H9 (cell line): Measurements from ENCODE around the gene IRX2. TPM values are rescaled to one million over a fixed set of nuclear protein-coding genes. Genes with fewer than 3 reads are reported as not detected.

ENCODE experiments used
- DNase-seq: peaks from one replicate; pipeline ENCODE4 v3.0.0-alpha.2; 2017
- H2AFZ ChIP-seq: one replicate; pipeline ENCODE4 v1.6.1; 2013; ENCODE audit warnings: mild to moderate bottlenecking, low read length, control low read depth, moderate library complexity
- H2AK5ac ChIP-seq: 2 replicates; pipeline ENCODE4 v1.6.1; 2013; ENCODE audit warnings: low read length, control low read depth, mixed read lengths; ENCODE audit not compliant: insufficient read length
- H2BK120ac ChIP-seq: one replicate; pipeline ENCODE4 v1.6.1; 2013; ENCODE audit warnings: low read depth, mild to moderate bottlenecking, low read length, control low read depth, inconsistent platforms; ENCODE audit not compliant: poor library complexity, severe bottlenecking
- H2BK12ac ChIP-seq: 2 replicates; pipeline ENCODE4 v1.6.1; 2013; ENCODE audit warnings: low read length, control low read depth, mixed read lengths, low read depth; ENCODE audit not compliant: insufficient read length
- H2BK15ac ChIP-seq: 2 replicates; pipeline ENCODE4 v1.6.1; 2013; ENCODE audit warnings: low read depth, low read length, control low read depth
- H2BK20ac ChIP-seq: one replicate; pipeline ENCODE4 v1.6.1; 2013; ENCODE audit warnings: low read depth, mild to moderate bottlenecking, low read length, control low read depth, inconsistent platforms; ENCODE audit not compliant: poor library complexity, severe bottlenecking
- H2BK5ac ChIP-seq: 2 replicates; pipeline ENCODE4 v1.6.1; 2013; ENCODE audit warnings: low read length, control low read depth, mixed read lengths; ENCODE audit not compliant: insufficient read length
- H3K14ac ChIP-seq: 2 replicates; pipeline ENCODE4 v1.6.1; 2013; ENCODE audit warnings: low read length, control low read depth; ENCODE audit not compliant: insufficient read depth
- H3K18ac ChIP-seq: 2 replicates; pipeline ENCODE4 v1.6.1; 2013; ENCODE audit warnings: low read depth, mild to moderate bottlenecking, mixed read lengths, low read length, control low read depth; ENCODE audit not compliant: insufficient read length
- H3K23ac ChIP-seq: 2 replicates; pipeline ENCODE4 v1.6.1; 2013; ENCODE audit warnings: low read length, control low read depth, mixed read lengths, low read depth; ENCODE audit not compliant: insufficient read length
- H3K23me2 ChIP-seq: 2 replicates; pipeline ENCODE4 v1.6.1; 2013; ENCODE audit warnings: low read depth, mild to moderate bottlenecking, mixed read lengths, low read length, control low read depth; ENCODE audit not compliant: insufficient read length, poor library complexity, severe bottlenecking
- H3K27ac ChIP-seq: 2 replicates; pipeline ENCODE4 v1.5.1; 2013; ENCODE audit warnings: low read length, control low read depth, mixed read lengths, low read depth; ENCODE audit not compliant: insufficient read length
- H3K27me3 ChIP-seq: 2 replicates; pipeline ENCODE4 v1.6.1; 2013; ENCODE audit warnings: low read length, control low read depth, inconsistent platforms; ENCODE audit not compliant: insufficient read depth
- H3K4ac ChIP-seq: 2 replicates; pipeline ENCODE4 v1.6.1; 2013; ENCODE audit warnings: low read depth, mild to moderate bottlenecking, control low read depth, inconsistent platforms, low read length, moderate library complexity
- H3K4me1 ChIP-seq: 2 replicates; pipeline ENCODE4 v1.6.1; 2013; ENCODE audit warnings: low read length, control low read depth, inconsistent platforms; ENCODE audit not compliant: insufficient read depth
- H3K4me2 ChIP-seq: 2 replicates; pipeline ENCODE4 v1.6.1; 2013; ENCODE audit warnings: low read length, control low read depth, mixed read lengths; ENCODE audit not compliant: insufficient read length, insufficient read depth
- H3K56ac ChIP-seq: 2 replicates; pipeline ENCODE4 v1.6.1; 2013; ENCODE audit warnings: low read depth, mild to moderate bottlenecking, mixed read lengths, low read length, control low read depth; ENCODE audit not compliant: insufficient read length
- H3K79me1 ChIP-seq: 2 replicates; pipeline ENCODE4 v1.6.1; 2013; ENCODE audit warnings: low read depth, mild to moderate bottlenecking, moderate library complexity, low read length, control low read depth, inconsistent platforms; ENCODE audit not compliant: insufficient read depth, poor library complexity, severe bottlenecking
- H3K79me2 ChIP-seq: 2 replicates; pipeline ENCODE4 v1.6.1; 2013; ENCODE audit warnings: low read length, control low read depth, inconsistent platforms; ENCODE audit not compliant: insufficient read depth
- H3K9ac ChIP-seq: 2 replicates; pipeline ENCODE4 v1.6.1; 2013; ENCODE audit warnings: low read length, control low read depth, mixed read lengths; ENCODE audit not compliant: insufficient read length; ENCODE audit errors: extremely low read depth
- H3K9me3 ChIP-seq: one replicate; pipeline ENCODE4 v1.6.1; 2013; ENCODE audit warnings: low read depth, low read length, inconsistent platforms; ENCODE audit not compliant: control insufficient read depth
- H3T11ph ChIP-seq: one replicate; pipeline ENCODE4 v1.6.1; 2013; ENCODE audit warnings: mild to moderate bottlenecking, low read length, control low read depth, inconsistent platforms
- H4K20me1 ChIP-seq: one replicate; pipeline ENCODE4 v1.6.1; 2013; ENCODE audit not compliant: control insufficient read depth, insufficient read length, insufficient read depth
- H4K5ac ChIP-seq: 2 replicates; pipeline ENCODE4 v1.6.1; 2013; ENCODE audit warnings: low read depth, mild to moderate bottlenecking, mixed read lengths, low read length, control low read depth; ENCODE audit not compliant: insufficient read length
- H4K8ac ChIP-seq: replicated peaks from 2 replicates; pipeline ENCODE4 v1.6.1; 2013; ENCODE audit warnings: low read length, control low read depth, mixed read lengths, low read depth; ENCODE audit not compliant: insufficient read length
- H4K91ac ChIP-seq: 2 replicates; pipeline ENCODE4 v1.6.1; 2013; ENCODE audit warnings: low read depth, mild to moderate bottlenecking, moderate library complexity, mixed read lengths, low read length, control low read depth; ENCODE audit not compliant: insufficient read length
- H3K27ac Mint-ChIP-seq, 3 experiments: 2 replicates in 2 of 3; 3 replicates in 1 of 3; pipeline ENCODE4 v1.8.0; 2020 to 2021; ENCODE audit warnings: mixed read lengths in 3 of 3, mild to moderate bottlenecking in 1 of 3, moderate library complexity in 1 of 3
- H3K27me3 Mint-ChIP-seq: 2 replicates; pipeline ENCODE4 v1.8.0; 2021; ENCODE audit warnings: low read depth, mild to moderate bottlenecking, moderate library complexity, mixed read lengths
- H3K36me3 Mint-ChIP-seq, 3 experiments: 2 replicates in 2 of 3; 3 replicates in 1 of 3; pipeline ENCODE4 v1.8.0; 2020 to 2021; ENCODE audit warnings: low read depth in 3 of 3, mixed read lengths in 3 of 3; ENCODE audit not compliant: insufficient read depth in 1 of 3
- H3K4me1 Mint-ChIP-seq, 2 experiments: 2 replicates each; pipeline ENCODE4 v1.8.0; 2020; ENCODE audit warnings: mixed read lengths in 2 of 2
- H3K4me3 Mint-ChIP-seq, 2 experiments: 2 replicates in 1 of 2; 3 replicates in 1 of 2; pipeline ENCODE4 v1.8.0; 2020 to 2021; ENCODE audit warnings: mild to moderate bottlenecking in 2 of 2, mixed read lengths in 2 of 2, moderate library complexity in 1 of 2
- H3K9me3 Mint-ChIP-seq, 2 experiments: 2 replicates in 1 of 2; 3 replicates in 1 of 2; pipeline ENCODE4 v1.8.0; 2020; ENCODE audit warnings: mild to moderate bottlenecking in 2 of 2, mixed read lengths in 2 of 2, moderate library complexity in 1 of 2
- WGBS: extraction: QIAGEN DNeasy Blood & Tissue Kit; methylation state at CpG from one replicate; pipeline ENCODE4 v1.1.7; 2013; ENCODE audit warnings: missing lambda C conversion rate, low lambda C conversion rate, mixed read lengths; ENCODE audit not compliant: insufficient read length; ENCODE audit errors: extremely low coverage; 5-methylcytosine and 5-hydroxymethylcytosine counted together
- total RNA-seq: library from RNA; stranded (reverse); gene quantifications from 2 replicates; pipeline ENCODE4 v1.2.1, GENCODE V29; 2021
- TF ChIP-seq, protein P1 (sequence below): fragments of 200-600 bp; sonication (generic); conservative IDR thresholded peaks from 3 replicates; pipeline ENCODE4 v1.8.0; 2021; ENCODE audit warnings: antibody characterized with exemption, mild to moderate bottlenecking

IRX2 gene
- total RNA-seq, 1 experiment from 2014 or later: 91.6 TPM

DNA sequence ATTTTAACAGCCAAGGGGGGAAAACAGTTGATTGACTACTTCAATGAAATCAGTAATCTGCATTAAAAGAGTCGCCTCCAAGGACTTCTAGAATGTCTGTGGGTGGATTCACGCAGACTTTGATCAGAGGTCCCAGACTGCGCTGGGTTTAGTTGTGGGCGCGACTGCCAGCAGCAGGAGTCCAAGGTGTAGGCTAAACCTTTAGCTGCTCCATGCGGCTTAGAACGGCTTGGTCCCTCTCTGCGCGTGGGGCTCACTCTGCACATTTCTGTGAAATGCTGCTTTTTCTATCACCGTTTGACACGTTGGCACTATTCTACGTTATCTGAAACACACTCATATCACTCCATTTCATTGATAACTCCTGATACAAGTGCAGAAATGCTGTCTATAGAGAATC lies 48.6 kb upstream of the IRX2 start:
- TF ChIP-seq, protein P1, sequence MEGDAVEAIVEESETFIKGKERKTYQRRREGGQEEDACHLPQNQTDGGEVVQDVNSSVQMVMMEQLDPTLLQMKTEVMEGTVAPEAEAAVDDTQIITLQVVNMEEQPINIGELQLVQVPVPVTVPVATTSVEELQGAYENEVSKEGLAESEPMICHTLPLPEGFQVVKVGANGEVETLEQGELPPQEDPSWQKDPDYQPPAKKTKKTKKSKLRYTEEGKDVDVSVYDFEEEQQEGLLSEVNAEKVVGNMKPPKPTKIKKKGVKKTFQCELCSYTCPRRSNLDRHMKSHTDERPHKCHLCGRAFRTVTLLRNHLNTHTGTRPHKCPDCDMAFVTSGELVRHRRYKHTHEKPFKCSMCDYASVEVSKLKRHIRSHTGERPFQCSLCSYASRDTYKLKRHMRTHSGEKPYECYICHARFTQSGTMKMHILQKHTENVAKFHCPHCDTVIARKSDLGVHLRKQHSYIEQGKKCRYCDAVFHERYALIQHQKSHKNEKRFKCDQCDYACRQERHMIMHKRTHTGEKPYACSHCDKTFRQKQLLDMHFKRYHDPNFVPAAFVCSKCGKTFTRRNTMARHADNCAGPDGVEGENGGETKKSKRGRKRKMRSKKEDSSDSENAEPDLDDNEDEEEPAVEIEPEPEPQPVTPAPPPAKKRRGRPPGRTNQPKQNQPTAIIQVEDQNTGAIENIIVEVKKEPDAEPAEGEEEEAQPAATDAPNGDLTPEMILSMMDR: no peak
- no peak overlapping the region for H2BK120ac ChIP-seq
- H3K27ac Mint-ChIP-seq: no peak overlapping the region
- H3K18ac ChIP-seq: no peak overlapping the region
- H3K14ac ChIP-seq: no peak overlapping the region
- no peaks in the 10 kb centered on the region for H3K79me2 ChIP-seq
- H3K23me2 ChIP-seq: no peaks in the 10 kb centered on the region
- H3K27me3 ChIP-seq: no peaks in the 10 kb centered on the region
- H2AFZ ChIP-seq: no peak overlapping the region
- no peak overlapping the region for H2BK5ac ChIP-seq
- no peak overlapping the region for H4K5ac ChIP-seq
- no peak overlapping the region for H2AK5ac ChIP-seq
- H3K4ac ChIP-seq: no peak overlapping the region
- no peaks in the 10 kb centered on the region for H3K9me3 Mint-ChIP-seq
- H4K91ac ChIP-seq: no peak overlapping the region
- H2BK20ac ChIP-seq: no peak overlapping the region
- no peak overlapping the region for H3K9ac ChIP-seq
- no peaks in the 10 kb centered on the region; the same call in none of the 2 replicates for H3K27me3 Mint-ChIP-seq
- no peak overlapping the region for H3K4me2 ChIP-seq
- H3K36me3 Mint-ChIP-seq: no peaks in the 10 kb centered on the region
- H3K79me1 ChIP-seq: no peaks in the 10 kb centered on the region
- H2BK15ac ChIP-seq: no peak overlapping the region
- no peak overlapping the region for H3T11ph ChIP-seq
- peaks cover 0 to 2% of the 10 kb centered on the region in 2 experiments; a peak in 1 of 4 replicates for H3K4me1 Mint-ChIP-seq
- H4K20me1 ChIP-seq: no peaks in the 10 kb centered on the region
- H3K9me3 ChIP-seq: no peaks in the 10 kb centered on the region
- WGBS: no CpG with 5 or more reads among the region's 12 CpGs
- H3K56ac ChIP-seq: no peak overlapping the region
- no peaks in the 10 kb centered on the region for H3K4me1 ChIP-seq
- H2BK12ac ChIP-seq: no peak overlapping the region
- DNase-seq: no peak
- H3K4me3 Mint-ChIP-seq: no peak overlapping the region
- H3K23ac ChIP-seq: no peak overlapping the region
- H4K8ac ChIP-seq: no peak overlapping the region
- no peak overlapping the region for H3K27ac ChIP-seq
